ENCODE measurements around the gene BAIAP2L1. TPM values are rescaled to one million over a fixed set of nuclear protein-coding genes. Genes with fewer than 3 reads are reported as not detected.

BAIAP2L1 gene
- total and polyA plus RNA-seq, 4 donors, result 12.5 to 29.2 (median 19.9) TPM

DNA sequence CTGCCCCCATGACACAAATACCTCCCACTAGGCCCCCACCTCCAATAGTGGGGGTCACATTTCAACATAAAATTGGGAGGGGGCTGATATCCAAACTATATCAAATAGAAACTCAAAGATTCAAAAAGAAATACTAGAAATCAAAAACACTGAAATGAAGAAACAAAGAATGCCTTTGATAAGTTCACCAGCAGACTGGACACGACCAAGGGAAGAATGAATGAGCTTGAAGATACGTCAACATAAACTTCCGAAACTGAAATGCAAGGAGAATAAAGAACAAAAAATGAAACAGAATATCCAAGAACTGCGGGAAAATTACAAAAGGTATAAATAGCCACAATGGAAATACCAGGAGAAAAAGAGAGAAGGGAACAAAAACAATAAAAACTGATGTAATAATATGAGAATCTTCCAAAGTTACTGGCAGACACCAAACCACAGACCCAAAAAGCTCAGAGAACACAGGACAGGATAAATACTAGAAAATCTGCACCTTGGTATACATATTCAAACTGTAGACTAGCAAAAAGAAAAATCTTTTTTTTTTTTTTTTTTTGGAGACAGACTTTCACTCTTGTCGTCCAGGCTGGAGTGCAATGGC lies 69.9 kb downstream of the BAIAP2L1 start:
- ATAC-seq (ENCODE audit: insufficient read depth, low FRiP score) (no peak), DNase-seq (no peak)
- H3K27me3 ChIP-seq (ENCODE audit: control insufficient read depth in 3 of 3, insufficient read depth in 3 of 3, low read length in 2 of 3), result no peaks in the 10 kb centered on the region
- H3K9me3 ChIP-seq (ENCODE audit: control insufficient read depth in 4 of 4, insufficient read depth in 3 of 4, low read length in 3 of 4), result no peaks in the 10 kb centered on the region
- TF ChIP-seq, protein P1, sequence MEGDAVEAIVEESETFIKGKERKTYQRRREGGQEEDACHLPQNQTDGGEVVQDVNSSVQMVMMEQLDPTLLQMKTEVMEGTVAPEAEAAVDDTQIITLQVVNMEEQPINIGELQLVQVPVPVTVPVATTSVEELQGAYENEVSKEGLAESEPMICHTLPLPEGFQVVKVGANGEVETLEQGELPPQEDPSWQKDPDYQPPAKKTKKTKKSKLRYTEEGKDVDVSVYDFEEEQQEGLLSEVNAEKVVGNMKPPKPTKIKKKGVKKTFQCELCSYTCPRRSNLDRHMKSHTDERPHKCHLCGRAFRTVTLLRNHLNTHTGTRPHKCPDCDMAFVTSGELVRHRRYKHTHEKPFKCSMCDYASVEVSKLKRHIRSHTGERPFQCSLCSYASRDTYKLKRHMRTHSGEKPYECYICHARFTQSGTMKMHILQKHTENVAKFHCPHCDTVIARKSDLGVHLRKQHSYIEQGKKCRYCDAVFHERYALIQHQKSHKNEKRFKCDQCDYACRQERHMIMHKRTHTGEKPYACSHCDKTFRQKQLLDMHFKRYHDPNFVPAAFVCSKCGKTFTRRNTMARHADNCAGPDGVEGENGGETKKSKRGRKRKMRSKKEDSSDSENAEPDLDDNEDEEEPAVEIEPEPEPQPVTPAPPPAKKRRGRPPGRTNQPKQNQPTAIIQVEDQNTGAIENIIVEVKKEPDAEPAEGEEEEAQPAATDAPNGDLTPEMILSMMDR (IDR thresholded peaks at IDR 0.05; ENCODE audit: control extremely low read depth, extremely low read depth), result no peak
- 95 to 98% methylated on average over 5 of the region's 5 CpGs for WGBS, 2 donors
- H3K9ac ChIP-seq (ENCODE audit: insufficient read depth in 1 of 2, low read length in 2 of 2), result no peak overlapping the region
- H3K4me1 ChIP-seq (ENCODE audit: control insufficient read depth in 5 of 5, insufficient read depth in 5 of 5, low read length in 5 of 5), result no peaks in the 10 kb centered on the region
- H3K36me3 ChIP-seq (ENCODE audit: control insufficient read depth in 4 of 4, insufficient read depth in 4 of 4, low read length in 4 of 4), result no peaks in the 10 kb centered on the region
- no peak overlapping the region for H3K4me3 ChIP-seq
- no peak overlapping the region for H3K27ac ChIP-seq (ENCODE audit: low read depth in 1 of 2, low read length in 1 of 2)

DNA sequence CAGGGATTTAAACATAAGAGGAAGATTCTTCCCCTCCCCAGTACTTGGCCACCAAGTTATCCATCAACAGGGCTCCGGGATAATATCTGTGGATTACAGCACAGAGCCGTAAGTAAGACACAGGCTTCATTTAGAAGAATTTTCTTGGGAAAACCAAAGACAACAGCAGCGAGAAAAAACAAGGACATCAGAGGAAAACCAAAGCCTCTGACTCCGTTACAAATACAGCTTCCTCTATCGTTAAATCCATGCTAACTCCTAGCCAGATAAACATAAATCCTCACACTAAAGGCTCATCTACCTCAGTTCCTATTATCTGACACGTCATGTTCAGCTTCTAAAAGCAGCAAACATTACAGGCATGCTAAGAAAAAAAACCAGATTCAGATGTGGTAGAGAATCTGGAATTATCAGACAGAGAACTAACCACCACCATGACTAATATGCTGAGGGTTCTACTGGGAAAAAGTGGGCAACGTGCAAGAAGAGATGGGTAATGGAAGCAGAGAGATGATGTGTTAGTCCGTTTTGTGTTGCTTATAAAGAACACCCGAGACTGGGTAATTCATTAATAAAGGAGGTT lies 71.0 kb downstream of the BAIAP2L1 start:
- H3K27ac ChIP-seq (ENCODE audit: low read depth in 1 of 2, low read length in 1 of 2), result peak overlapping the region in 1 of 2 donors; percentile 66
- 82 to 83% methylated on average over 9 of the region's 9 CpGs for WGBS, 2 donors
- H3K27me3 ChIP-seq (ENCODE audit: control insufficient read depth in 3 of 3, insufficient read depth in 3 of 3, low read length in 2 of 3), result no peaks in the 10 kb centered on the region

DNA sequence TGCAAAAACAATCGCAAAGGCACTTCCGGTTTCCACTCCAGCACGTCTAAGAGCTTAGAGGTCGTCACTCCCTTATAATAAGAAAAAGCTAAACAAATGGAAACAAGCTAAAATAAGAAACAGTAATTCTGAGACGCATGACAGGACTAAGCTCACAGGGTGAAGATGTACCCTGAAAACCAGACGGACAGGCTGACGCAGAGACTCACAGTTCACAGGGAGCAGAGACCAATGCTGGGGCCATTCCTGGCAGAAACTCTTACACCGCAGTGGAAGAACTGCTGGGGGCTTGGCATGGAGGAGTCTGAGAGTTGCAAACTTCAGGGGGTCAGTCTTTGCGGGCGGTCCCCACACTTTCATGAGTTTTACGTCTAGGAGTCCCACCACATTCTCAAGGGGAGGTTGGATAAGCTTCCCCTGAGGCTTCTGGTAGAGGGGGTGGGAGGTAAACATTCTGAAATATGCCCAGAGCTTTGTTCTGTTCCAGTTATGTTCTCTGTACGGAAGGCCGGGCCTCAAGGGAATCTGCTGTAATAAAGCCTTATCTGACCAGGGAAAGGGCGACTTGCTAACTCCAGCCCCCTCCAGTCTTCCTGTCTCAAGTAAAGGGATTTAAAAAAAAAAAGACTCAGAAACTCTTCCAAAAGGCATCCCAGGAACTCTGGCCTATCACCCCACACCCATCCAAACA lies 71.6 kb downstream of the BAIAP2L1 start:
- 76 to 77% methylated on average over 14 of the region's 14 CpGs for WGBS, 2 donors

More for the DNA sequence above, 71.0 kb downstream of the BAIAP2L1 start:
- H3K4me1 ChIP-seq (ENCODE audit: control insufficient read depth in 5 of 5, insufficient read depth in 5 of 5, low read length in 5 of 5), result no peaks in the 10 kb centered on the region
- ATAC-seq (ENCODE audit: insufficient read depth, low FRiP score) (no peak), DNase-seq (no peak)
- no peaks in the 10 kb centered on the region for H3K36me3 ChIP-seq (ENCODE audit: control insufficient read depth in 4 of 4, insufficient read depth in 4 of 4, low read length in 4 of 4)
- TF ChIP-seq, protein P1 (IDR thresholded peaks at IDR 0.05; ENCODE audit: control extremely low read depth, extremely low read depth), result no peak
- no peak overlapping the region for H3K4me3 ChIP-seq
- H3K9ac ChIP-seq (ENCODE audit: insufficient read depth in 1 of 2, low read length in 2 of 2), result no peak overlapping the region
- H3K9me3 ChIP-seq (ENCODE audit: control insufficient read depth in 4 of 4, insufficient read depth in 3 of 4, low read length in 3 of 4), result no peaks in the 10 kb centered on the region

More for the DNA sequence above, 71.6 kb downstream of the BAIAP2L1 start:
- no peaks in the 10 kb centered on the region for H3K27me3 ChIP-seq (ENCODE audit: control insufficient read depth in 3 of 3, insufficient read depth in 3 of 3, low read length in 2 of 3)
- H3K27ac ChIP-seq (ENCODE audit: low read depth in 1 of 2, low read length in 1 of 2), result peak overlapping the region in 1 of 2 donors; percentile 66
- no peaks in the 10 kb centered on the region for H3K4me1 ChIP-seq (ENCODE audit: control insufficient read depth in 5 of 5, insufficient read depth in 5 of 5, low read length in 5 of 5)
- TF ChIP-seq, protein P1 (IDR thresholded peaks at IDR 0.05; ENCODE audit: control extremely low read depth, extremely low read depth), result no peak
- no peak overlapping the region for H3K9ac ChIP-seq (ENCODE audit: insufficient read depth in 1 of 2, low read length in 2 of 2)
- no peaks in the 10 kb centered on the region for H3K9me3 ChIP-seq (ENCODE audit: control insufficient read depth in 4 of 4, insufficient read depth in 3 of 4, low read length in 3 of 4)
- no peak overlapping the region for H3K4me3 ChIP-seq
- ATAC-seq (ENCODE audit: insufficient read depth, low FRiP score) (no peak), DNase-seq (peak in 1 of 3 donors; percentile 29)
- no peaks in the 10 kb centered on the region for H3K36me3 ChIP-seq (ENCODE audit: control insufficient read depth in 4 of 4, insufficient read depth in 4 of 4, low read length in 4 of 4)
